HG03039 (cell line): ENCODE data around the gene ZCCHC24.
A peak's percentile ranks its signal among the peaks of the same experiment; 100 is the strongest.

Source experiments
- ATAC-seq: cut with Tn5 transposase; IDR thresholded peaks from one replicate; pipeline ENCODE4 v1.9.1; 2021; ENCODE audit warnings: mild to moderate bottlenecking, moderate library complexity; ENCODE audit not compliant: unreplicated experiment

The ZCCHC24 gene

DNA sequence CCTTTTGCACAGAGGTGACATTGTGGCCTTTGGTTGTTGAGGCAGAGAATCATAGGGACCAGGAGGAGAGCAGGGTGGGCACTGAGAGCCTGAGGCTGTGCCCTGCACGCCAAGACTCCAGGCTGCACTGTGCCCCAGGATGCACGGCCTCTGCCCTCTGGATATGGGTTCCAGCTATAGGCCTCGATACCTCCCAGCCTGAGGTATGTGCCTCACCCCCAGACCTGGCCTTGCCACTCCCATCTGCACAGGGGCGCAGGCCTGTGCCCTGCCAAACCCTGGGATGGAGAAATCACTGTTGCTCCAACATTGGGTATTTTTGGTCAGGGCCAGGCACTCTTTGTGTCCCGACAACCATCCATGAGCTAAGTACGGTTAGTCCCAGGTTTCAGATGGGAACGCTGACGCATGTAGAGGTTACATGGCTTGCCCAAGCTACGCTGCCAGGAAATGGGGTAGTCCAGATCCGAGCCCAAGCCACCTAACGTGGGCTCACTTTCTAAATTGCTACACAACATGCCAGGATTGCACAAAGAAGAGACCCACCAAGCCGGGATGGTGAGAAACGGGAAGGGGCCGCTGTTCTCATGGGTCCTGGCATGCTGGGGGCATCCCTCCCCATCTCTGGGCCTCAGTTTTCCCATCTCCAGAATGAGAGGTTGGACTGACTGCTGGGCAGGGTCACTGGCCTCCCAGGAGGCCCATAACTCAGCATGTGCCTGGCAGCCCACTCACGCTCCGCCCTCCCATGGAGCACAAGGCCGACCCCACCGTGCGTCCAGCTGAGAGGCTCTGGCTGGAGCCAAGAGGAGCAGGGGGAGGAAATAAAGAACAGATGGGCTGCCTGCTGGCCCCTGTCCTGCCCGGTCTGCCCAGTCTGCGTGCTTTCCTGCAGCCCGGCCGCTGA is 44.2 kb downstream of the ZCCHC24 start:
- ATAC-seq, result no peak

DNA sequence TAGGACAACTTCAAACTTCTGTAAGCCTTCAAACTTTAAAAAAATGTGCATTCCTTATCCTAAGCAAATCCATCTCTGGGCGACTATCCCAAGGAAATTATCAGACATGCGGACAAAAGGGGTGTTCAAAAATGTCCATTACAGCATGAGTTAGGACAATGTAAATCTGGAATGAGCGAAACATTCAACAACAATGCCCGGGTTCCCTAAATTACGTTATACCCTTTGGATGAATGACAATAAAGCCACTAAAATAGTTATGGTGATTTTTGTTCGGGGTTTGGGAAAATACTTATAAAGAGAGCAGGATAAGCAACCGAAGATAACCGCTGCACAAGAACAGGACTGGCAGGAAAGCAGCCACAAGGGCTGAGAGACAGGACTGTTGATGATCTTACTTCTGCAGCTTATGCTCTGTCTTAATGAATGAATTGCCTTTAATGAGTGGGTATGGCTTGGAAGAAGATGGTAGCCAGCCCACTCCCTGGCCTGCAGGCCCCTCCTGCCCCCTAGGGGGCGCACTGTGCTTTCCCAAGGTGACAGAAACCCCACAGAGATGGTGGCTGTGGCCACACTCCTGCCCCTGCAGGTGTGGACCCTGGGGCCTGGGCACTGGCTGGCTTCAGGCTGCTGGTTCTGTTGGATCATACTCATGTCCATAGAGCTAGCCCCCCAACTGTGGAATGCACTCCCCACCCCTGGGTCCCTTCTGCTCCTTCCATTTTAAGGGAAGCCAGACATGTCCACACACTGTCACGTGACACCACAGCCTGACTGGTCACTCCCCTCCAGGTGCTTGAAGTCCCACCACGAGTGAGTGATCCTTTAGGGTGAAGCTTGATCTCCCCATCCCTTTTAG is 45.0 kb downstream of the ZCCHC24 start:
- ATAC-seq, result peak; percentile 53

DNA sequence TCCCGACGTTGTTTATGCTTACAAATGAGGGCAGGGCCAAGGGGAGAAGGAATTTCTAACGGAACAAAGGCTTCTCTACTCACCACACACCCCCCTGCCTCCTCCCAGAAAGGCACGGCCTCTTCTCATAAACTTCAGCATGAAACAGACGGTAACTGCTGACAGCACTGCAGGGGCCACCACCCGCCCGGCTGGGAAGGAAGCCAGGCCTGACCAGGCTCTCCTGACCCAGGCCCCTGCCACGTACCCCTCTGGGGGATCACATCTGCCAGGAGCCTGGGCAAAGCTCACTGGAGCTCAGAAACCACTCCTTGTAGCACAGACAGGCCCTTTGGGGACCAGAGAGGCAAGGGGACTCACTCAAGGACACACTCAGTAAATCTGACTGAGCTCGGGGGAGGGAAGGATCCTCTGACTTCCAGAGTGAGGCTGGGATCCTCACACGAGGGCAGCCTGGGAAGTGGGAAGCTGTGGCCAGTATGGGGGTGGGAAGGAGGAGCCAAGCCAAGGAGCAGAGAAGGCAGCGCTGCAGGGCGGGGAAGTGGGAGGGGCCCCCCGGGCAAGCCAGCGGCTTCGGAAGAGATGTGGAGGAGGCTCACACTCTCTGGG is 46.1 kb downstream of the ZCCHC24 start:
- no peak for ATAC-seq

DNA sequence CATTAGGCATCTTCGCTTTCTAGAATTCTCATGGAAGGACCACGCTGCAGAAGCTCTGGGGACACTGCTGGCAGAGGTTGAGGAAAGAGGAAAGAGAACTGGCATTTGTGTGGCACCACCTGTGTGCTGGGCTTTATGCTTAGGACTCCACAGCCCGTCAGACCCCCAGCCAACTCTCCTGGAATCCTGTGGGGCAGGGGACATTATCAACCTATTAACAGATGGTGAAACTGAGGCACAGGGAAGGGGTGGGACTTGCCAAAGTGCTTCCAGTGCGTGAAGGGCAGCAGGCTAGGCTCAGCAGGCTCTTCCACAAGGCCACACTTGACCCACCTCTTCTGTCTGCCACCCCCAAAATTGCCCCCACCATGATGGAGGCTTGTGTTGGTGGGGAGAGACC is 46.8 kb downstream of the ZCCHC24 start:
- ATAC-seq, result no peak

DNA sequence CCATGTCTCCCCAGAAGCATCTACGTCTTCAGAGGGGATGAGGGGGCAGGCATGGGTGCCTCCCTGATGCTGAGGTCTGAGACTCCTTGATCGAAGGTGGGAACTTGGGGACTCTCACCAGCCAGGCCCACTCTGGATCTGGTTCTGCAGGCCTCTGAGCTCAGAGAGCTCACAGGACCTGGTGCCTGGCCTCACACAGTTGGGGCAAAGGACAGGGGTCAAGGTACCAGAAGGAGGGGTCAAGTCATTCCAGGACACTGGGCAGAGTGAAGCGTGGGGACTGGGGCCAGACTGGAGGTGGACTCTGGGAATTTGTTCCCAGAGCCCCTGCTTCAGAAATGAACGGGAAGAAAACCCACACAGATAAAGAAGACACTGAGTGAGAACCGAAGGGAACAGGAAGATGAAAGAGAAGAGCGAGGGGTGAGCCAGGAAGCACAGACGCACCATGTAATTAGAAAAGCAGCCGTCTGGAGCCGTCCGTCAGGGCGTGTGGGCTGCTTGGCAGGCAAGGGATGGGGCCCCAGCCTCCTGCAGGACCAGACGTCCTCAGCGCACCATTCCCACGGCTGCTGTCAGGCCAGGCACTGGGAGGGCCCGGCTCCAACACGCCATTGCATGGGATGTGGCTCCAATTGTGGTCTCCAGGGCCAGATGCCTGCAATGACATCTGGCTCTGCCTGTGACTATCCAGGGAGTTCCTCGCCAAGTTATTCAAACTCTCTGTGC is 47.7 kb downstream of the ZCCHC24 start:
- ATAC-seq, result no peak

DNA sequence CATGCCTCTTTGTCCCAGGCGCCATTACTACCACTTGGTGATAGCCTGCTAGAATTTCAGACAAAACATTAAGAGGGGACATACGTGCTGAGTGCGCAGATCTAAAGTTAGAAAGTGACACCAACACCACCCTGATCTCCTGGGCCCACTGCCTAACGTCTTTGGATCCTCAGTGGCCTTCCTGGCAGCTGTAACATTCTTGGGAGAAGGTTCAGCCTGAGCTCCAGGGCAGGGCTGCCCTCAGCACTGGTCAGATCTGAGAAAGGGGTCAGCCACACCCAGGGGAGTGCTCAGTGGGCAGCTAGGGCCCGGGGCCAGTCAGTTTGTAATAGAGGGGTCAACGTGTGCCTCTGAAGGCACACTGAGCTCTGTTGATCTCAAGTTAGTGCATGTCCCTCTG is 48.4 kb downstream of the ZCCHC24 start:
- ATAC-seq, result no peak

DNA sequence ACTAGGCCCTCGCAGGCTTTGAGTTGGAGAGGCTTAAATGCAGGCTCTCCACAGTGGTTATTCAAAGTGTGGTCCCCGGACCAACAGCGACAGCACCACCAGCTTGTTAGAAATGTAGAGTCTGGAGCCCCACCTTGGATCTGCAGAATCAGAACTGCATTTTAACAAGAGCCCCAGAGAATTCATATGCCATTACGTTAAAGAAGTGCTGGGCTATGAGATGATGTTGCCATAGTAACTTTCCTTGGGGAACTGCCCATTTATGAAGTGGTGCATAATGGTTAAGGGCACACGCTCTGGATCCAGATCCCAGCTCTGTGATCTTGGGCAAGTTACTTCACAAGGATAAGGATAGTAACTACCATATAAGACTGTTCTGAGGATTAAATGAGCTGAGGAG is 48.9 kb downstream of the ZCCHC24 start:
- ATAC-seq, result no peak

DNA sequence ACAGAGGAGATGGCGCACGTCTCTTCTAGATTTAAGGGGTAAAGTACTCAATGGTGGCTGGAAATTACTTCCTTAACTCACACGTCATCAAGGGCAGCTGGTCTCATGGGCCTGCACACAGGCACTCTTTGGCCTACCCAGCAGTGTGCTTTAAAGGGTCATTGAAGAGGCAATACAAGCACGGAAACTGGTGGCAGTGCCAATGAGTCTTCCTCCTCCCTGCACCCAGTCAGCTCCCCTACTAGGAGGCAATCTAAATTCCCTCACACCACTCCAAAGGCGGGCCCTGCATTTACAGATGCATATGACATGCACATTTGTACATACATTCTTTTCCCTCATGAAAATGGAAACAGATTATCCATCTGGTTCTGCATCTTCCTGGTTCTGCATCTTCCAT is 50.8 kb downstream of the ZCCHC24 start:
- ATAC-seq, result no peak

DNA sequence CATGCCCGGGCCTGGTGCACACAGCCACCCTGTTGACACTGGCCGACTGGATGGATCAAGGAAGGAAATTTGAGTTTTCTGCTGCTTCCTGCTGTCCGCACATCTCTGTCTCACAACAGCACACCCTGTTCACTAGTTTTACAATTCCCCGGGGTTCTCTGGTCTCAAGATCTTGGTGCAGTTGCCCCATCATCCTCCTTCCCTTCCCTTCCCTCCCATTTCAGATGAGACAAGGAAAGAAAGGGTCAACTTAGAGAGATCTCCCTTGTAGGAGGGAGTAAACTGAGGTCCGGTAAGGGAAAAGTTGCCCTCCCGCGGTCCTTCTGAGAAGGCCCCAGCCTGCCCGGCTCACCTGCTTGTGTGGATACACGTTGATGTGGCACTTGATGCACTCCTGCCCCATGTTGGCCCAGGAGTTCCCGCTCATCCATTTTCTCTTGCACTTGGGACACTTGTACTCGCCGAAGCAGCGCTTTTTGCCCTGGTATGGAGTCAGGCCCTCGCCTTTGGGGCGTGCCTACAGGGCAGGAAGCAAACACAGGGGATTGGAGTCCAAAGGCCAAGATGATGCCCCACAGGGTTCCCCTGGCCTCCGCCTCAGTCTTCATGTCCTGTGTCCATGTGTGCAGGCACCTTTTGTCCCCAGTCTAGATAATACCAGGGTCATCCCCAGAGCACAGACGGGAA is 51.4 kb downstream of the ZCCHC24 start:
- no peak for ATAC-seq

DNA sequence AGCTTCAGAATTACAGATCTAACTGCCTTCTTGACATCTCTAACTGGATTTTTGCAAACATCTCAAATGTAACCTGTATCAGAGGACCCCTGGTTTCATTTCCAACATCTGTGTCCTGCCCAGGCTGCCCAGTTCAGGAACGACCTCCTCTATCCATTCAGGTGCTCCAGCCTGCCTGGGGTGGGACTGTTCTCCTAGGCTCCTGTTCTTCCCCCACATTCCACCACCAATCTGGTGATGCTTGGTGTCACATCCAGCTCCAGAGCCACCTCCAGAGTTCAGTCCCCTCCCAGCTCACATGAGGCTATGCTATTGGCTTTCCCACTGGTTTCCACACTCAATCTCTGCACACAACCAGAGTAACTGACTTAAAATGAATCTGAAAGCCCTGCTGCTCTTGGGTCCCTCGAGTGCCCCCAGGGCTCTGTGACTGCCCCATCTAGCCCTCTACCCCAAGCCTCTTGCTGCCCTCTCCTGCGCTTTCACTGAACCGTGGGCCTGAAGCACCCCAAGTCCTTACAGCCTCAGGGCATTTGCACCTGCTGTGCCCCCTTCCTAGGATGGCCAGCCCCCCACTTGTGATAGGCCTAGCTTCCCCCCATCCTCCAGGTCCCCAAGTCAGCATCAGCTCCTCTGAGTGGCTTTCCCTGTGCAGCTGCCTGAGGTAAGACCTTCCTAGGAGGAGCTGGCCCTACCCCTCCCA is 52.1 kb downstream of the ZCCHC24 start:
- ATAC-seq, result no peak

DNA sequence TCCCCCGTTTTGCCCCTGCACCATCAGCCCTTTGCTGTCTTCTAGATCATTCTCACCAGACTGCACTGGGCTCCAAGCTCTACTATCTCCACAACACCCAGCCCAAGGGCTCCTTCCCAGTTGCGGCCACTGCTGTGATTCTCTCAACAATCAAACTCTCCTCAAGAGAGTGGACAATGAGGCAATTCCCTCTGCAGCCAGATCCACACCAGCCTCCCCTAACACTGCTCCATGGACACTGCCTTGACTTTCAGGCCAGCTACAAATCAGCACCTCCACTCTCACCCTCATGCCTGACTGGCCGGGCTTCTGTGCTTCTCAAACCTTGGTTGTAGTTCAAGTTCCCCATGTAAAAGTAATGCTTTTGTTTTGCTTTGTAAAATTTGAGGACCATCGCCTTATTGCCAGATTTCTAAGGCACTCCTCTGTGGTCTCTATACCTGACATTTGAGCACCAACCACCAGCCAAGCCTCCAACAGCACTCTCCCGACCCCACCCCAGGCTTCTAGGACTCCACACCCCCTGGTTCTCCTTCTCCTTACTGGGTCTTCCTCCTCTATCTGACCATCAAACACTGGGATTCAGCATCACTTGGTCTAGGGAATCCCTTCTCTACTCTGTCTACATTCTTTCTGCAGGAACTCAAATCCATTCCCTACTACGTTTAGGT is 52.8 kb downstream of the ZCCHC24 start:
- ATAC-seq, result no peak

DNA sequence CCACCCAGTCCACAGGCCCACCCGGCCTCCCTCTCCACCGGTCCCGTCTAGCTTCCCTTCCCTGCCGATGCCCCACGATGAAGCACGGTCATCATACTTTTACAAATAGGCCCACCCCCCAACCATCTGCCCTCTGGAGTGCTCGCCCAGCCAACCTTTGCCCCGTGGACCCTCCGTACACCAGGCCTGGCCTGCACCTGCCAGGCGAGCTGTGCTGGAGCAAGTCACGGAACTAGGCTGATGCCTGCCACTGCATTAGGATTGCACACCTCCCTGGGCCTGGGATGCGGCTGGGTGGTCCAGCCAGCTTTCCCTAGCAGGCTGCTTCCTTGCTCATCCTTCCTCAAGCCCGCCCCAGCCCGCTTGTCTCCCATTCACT is 53.4 kb downstream of the ZCCHC24 start:
- ATAC-seq, result no peak

DNA sequence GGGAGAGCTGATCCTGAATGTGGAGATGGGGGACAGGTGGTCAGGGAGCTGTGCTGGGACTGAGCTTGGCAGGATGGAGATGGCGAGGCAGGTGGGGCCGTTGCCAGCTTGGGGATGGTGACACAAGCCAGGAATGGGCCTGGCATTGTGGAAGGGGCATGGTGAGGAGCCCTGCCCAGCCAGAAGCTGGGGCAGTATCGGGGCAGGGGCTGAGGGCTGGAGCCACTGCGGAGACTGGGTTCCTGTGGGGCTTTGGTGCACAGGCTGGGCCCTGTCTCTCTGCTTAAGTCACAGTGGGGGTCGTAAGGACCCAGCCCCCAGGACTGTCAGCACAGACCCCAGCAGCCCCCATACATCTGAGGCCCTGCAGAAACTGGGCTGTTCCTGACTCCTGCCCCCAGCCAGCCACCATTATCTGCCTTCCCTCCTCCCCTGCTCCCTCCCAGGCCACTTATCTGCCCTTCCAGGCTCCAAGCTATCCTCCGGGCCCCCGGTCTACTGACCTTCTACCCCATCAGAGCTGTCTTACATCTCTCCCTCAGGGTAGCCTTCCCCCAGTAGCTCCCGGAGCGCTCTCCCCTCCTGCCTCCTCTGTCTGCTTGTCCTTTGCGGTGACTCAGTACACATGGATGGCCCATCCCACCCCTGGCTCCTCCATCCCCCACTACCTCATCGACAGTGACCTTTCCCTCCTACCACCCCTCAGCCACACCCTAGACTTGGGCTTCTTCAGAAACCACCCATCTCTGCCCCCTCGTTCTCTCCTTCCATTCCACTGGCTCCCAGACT is 54.0 kb downstream of the ZCCHC24 start:
- ATAC-seq, result no peak

DNA sequence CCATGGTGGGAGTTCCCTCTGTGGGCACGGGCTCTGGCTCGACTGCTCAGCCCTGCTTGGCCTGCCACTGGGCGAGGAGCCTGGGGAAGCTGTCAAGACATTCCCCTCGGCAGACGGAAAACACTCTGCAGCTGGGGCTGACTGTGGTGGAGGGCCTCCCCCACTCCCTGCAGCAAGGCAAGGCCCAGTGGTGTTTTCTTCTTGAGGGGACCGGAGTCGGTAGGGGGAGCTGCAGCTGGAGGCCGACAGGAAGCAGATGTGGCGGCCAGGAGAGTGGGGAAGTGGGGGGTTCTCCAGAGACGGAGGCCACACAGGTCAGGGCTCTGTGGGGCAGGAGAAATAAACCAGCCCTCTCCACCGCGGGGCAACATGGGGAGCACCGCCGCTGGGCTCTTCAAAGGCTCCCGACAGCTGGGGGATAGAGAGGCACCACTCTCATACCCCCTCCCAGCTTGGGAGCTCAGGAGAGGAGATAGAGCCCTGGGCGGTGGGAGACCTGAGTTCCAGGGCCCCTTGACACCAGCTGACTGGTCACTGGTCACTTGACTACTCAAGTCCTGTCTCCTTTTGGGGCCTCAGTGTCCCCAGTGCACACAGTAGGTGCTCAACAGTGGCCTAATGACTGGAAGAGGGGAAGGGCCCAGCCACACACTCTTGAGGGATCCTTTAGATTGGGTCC is 54.7 kb downstream of the ZCCHC24 start:
- no peak for ATAC-seq

DNA sequence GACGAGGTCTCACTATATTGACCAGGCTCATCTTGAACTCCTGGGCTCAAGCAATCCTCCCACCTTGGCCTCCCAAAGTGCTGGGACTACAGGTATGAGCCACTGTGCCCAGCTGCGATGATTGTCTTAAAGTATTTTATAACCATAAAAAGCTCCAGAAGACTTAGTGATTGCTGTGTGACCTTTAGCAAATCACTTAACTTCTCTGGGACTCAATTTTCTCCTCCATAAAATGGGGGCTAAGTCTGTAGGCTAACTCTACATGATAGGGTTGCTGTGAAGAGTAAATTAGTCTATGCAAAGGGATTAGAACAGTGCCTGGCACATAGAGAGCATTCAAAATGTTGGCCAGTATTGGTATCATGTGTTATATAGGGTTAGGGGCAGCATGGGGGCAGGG is 55.4 kb downstream of the ZCCHC24 start:
- ATAC-seq, result no peak

DNA sequence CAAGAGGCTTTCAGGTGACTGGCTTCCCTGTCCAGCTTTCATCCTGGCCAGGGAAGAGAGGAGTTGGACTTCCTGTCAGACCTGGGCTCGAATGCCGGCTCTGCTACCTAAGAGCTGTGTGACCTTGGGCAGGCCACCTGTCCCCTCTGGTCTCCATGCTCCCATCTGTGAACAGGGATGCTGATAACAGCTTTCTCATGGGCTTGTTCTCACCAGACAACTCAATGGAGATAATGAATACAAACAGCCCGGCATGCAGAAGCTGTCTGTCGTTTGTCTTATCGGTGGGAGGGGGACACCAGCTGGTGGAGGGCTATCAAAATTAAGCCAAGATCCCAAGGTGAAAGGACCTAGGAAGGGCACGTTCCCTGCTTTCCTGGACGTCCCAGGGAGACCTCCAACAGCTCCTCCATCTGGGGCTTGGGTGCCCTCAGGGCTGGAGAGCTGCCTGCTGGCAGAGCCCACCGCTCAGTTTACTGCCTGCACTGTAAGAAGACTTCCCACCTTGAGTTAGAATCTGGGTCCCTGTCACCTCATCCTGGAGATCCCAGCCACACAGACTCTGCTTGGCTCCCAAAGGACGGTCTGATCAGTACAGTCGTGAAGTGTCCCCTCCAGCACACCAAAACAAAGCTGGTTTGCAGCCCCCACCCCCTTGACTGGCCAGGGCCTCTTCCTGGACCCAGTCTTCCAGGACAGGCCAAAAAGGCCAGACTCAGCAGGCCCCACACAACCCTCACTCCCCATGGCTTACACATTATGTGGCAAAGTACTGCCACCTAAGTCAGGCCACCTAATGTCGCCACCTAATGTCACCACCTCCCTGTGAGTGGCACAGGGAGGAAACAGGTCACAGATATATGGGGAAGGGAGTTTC is 57.2 kb downstream of the ZCCHC24 start:
- ATAC-seq, result no peak

DNA sequence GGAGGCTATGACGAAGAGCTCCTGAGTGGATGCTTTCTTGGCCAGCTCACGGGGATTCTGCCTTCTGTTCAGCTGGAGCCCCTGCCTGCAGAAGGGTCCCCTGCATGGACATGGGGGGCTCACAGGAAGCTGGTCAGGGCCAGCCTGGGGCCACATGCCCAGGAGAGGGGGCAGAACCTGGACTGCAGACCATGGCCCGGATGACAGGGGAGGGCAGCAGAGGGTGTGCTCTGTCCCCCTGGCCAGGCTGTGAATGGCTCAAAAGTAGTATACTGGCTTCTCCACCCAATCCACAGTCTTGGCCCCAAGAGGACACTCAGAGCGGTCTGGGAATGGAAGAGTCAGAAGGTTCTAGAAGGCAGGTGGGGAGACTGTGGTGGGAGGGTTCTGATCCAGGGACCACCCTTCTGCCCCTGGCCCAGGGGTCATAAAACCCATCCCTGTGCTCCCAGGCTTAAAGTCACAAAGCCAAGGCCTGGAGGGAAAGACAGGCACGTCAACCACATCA is 57.9 kb downstream of the ZCCHC24 start:
- ATAC-seq, result no peak
